NCI-H82 treated with DMSO at 0.1 percent for 48 hours (cell line): ENCODE results near the gene CYP2W1.

Experiments
- DNase-seq: peaks from one replicate; lab custom pipeline; 2025; ENCODE audit not compliant: unreplicated experiment; lab: John Stamatoyannopoulos, UW

CYP2W1 gene

GRCh38 chr7:1013581-1013980, 30.6 kb downstream of the CYP2W1 start:
- no peak for DNase-seq

GRCh38 chr7:1014681-1015080, 31.7 kb downstream of the CYP2W1 start:
- no peak for DNase-seq

DNA sequence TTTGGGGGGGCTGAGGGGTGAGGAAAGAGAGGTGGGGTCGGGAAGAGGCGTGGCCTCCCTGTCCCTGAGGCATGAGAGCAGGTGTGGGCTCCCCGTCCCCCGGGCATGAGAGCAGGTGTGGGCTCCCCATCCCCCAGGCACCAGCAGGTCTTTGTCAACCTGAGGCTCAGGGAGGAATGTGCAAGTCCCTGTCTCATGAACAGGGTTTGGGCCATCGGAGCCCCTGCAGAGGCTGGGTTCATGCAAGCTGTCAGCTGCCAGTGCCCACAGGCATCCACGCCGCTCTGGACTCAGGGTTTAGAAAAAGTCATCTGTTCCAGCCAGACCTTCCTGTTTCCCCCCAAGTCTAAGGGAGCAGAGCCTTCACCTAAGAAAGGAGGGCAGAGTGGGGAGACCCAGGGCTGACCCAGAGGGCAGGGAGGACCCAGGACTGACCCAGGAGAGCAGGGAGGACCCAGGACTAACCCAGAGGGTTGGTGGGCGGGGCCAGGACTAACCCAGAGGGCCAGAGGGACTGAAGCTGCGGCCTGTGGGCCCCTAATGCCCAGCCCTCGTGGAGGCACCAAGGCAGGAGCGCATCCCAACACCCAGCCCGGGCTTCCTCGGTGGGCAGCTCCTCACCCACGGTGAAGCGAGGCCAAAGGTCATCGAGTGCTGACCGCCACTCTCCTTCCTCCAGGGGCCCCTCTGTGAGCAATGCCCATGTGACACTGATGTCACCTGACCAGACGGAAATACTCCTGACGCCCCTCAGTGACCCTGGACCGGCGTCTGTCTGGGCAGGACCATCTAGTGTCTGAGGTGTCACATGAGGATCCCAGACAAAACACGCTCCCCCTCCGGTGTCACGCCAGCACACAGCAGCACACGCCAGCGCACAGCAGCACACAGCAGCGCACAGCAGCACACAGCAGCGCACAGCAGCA, 32.5 kb downstream of the CYP2W1 start:
- DNase-seq: no peak

- DNase-seq: no peak
Measured at GRCh38 chr7:1016577-1017531, 33.9 kb downstream of the CYP2W1 start.

GRCh38 chr7:1017586-1018333, 34.8 kb downstream of the CYP2W1 start:
- no peak for DNase-seq

DNA sequence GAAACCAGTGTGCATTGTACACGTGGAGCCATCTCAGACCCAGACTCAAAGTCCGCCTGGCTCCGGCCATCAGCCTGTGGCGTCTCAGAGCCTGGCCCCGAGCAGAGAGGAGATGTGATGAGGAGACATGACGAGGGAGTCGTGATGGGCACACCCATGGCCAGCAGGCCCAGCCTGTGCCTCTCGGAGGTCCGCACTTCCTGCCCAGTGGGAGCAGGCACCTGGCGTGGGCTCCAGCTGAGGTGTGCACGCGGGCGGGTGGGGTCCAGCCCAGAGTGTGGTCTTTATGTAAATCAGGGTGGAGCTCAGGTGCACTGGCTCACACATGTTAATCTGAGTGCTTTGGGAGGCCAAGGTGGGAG, 35.3 kb downstream of the CYP2W1 start:
- DNase-seq: no peak

DNA sequence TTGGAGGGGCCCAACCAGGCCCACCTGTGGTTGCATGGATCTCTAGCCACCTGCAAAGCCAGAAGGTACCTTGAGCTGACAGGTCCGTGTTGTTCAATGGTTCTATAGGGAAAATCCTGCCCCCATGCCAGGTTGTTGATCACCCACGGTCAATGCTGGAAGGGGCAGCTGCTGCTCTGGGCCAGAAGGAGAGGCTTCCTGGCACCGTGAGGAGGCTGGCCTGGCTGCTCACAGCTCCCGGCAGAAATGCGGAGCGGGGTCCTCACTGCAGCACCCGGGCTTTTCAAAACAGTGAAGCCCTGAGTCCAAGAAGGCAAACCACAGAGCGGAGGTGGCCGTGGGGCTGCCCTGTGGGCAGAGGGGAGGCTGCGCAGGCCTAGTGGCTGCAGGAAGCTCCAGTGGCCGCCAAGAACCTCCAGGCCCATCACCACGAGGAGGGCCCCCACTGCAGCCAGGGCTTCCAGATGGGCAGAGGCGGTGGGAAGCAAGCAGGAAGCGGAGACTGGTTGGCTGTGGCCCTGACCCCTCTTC, 36.3 kb downstream of the CYP2W1 start:
- no peak for DNase-seq

DNA sequence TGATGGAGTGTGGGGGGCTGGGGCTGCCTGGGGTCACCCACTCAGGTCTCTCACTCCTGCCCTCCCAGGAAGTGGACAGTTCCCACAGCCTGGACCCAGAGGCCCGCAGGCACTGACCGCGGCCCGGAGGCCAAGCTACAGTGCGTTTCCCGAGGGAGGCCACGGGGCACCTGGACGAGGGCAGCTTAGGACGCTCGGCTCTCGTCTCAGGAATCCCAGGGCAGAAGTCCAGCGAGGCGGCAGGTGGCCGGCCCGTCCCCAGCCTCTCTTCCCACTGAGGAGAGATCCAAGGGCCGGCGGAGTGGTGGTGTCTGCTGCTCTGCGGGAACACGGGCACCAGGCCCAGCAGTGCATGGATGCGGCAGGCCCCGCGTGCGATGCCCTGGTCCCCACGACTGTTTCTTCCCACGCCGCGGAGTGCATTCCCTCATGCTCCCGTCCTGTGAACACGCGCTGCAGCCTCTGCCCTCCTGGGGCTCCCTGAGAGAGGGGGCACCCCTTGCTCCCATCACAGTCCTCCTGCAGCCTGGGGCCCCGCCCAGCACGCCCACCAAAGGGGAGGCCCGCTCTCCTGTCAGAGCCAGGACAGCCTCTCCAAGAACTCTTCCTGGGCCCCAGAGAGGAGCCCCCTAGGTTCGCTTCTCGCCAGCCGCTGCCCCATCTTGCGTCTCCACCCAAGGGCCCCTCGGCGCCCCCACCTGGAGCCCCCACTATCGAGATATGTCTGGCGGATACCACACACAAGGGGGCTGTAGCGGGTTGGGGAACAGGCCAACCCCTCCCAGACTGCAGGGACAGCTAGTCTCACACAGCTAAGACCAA, 37.0 kb downstream of the CYP2W1 start:
- no peak for DNase-seq

DNA sequence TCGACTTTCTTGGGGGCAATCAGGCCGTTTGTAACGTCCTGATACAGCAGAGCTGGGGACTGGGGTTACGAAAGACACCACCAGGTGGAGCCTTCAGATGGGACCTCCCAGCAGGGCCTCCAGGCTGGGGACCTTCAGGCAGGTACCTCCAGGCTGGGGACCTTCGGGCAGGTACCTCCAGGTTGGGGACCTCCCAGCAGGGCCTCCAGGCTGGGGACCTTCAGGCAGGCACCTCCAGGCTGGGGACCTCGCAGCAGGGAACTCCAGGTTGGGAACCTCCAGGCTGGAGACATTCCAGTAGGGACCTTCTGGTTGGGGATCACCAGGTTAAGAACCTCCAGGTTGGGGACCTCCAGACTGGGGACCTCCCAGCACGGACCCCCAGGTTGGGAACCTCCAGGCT, 37.9 kb downstream of the CYP2W1 start:
- no peak for DNase-seq

DNA sequence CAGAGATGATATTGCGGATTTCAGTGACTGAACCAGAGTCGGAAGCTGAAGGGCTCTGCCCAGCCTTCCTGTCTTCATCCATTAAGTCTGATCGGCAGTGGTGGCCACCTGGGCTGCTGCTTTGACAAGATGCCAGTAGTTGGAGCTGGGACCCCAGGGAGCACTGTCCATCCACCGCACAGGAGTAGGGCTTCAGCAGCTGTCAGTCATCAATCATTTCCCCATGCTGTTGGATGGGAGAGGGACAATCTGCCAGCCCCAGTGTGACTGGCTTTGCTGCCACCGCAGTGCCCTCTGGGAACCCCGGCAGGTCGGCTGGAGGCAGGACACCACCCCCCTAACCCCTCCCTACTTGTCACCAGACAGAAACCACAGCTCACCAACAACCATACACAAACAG, 38.4 kb downstream of the CYP2W1 start:
- DNase-seq: no peak

DNA sequence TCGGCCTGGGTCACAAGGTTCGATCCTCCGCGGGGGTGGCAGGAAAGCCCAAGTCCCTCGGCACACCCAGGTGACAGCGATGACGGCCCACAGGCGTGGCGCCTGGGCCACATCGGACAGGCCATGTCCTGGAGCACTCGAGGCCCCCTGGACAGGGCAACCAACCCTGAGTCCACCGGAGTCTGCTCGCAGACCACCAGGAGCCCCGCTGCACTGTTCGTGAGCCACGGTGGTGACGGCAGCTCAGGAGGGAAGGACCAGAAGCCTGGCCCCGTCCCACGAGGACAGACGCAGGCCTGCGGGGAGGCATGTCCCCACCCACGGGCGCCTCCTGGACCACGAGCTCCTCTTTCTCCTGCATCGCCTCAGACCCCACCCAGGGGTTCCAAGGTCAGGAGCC, 39.0 kb downstream of the CYP2W1 start:
- no peak for DNase-seq

DNA sequence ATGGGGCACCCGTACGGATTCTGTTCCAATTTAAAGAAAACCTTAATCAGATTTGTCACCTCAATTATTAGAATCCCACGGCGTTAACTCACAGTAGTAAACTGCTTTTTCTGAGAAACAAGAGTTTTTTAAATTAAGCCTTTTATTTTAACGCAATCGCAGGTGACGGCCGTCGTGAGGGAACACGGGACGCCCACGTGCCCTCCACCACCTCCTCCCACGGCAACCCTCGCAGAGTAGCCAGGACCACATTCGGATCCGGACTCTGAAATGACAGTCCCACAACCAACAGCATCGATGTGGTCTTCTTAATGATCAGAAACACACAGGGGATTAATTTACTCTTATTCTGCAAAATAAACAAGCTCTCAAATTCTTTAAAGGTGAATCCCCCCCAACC, 39.4 kb downstream of the CYP2W1 start:
- DNase-seq: no peak

- DNase-seq: no peak
Measured at GRCh38 chr7:1022801-1023465, 40.0 kb downstream of the CYP2W1 start.

- no peak for DNase-seq
Measured at GRCh38 chr7:1024331-1024841, 41.4 kb downstream of the CYP2W1 start.

DNA sequence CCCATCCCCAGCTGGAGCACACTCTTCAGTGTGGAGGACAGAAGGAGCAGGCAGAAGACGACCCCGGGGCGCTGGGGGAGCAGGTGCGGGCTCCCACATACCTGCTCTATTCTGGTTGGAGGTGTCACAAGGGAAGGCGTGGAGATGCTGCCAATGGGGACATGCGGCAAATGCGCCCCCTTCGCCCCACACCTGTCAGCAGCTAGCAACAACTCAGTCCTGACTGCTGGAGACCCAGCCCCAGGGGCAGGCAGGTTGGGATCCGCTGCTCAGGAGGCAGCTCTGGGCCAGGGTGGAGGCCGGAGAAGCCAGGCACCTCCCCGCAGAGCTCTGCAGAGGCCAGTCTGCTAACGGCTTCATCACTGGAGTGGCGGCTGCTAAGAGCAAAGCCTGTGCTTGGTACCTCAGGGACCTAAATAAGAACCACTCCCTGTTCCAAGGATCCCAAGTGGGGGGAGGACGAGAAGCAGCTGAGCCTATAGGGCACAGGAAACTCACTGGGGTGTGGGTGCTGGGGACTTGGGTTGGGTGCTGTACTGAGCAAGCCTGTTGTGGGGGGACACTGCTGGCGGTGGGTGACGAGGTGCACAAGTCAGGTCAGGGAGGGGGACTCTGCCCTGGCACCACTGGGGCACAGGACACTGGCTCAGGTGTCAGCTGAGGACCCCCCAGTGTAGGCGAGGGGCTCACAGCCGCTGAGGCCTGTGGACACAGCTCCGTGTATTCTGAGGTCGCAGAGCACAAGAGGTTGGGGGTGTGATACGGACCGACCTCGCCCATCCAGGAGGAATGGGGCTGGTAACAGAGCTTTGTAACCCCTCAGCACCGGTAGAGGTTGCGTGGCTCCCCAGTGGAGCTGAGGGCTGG, 42.1 kb downstream of the CYP2W1 start:
- DNase-seq: no peak

DNA sequence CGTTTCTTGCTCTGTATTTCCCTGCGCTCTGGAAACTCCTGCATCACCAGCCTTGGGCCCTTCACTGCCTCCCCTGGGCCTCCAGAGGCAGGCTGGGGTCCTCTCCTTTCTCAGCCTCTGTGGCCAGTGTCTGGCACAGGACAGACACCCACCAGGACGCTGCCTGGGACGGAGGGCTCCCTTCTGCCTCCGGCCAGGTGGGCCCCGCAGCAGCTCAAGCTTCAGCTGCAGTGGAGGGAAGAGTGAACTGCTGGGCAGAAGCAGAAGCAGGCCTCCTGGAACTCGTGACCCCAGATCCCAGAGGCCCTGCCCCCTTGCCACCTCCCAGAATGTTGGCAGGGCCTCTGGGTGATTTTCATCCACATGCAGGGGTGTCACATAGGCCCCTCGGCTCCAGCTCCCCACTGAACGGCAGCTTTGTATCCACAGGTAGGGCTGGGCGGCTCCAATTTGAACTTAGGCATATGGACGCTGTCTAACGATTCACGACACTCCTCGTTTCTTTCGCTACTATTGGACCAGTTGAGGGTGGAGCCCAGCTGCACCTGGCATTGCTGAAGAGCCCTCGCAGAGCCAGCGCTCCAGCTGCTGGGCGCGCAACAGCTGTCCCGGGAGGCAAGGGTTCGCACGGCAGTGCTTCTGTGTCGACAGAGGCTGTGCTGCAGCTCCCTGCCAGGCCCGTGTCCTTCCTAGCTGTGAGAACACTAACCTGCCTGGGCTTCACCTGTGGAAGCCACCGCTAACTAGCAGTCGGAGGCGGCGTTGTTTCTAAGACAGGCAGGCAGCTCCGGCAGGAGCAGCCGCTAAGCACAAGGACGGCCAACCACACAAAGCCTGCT, 43.0 kb downstream of the CYP2W1 start:
- DNase-seq: no peak

DNA sequence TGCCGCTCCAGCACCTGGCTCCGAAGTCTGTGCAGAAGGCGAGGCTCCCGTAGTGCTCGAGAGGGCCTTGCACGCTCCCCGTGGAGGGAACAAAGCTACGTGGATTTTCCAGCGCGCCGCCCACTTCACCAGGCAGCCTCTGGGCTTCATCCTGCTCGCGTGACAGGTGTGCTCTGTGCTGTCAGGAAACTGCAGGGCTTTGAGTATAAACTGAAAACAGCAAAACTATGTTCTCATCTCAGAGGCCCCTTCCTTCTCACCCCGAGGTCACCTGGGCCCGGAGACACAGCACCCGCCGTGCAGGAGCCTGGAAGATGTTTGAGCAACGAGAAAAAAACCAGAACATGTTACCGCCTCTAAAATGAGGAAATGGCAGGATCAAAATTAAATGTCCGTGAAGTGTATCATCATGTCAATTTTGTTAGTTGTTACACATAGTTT, 43.8 kb downstream of the CYP2W1 start:
- no peak for DNase-seq
